Endothelial cell of umbilical vein (primary cell): ENCODE measurements around the gene DCLK2. TPM values are rescaled to one million over a fixed set of nuclear protein-coding genes. Genes with fewer than 3 reads are reported as not detected.

Experiments
- BruUV-seq: library from RNA; stranded (reverse); fragments of 400-500 nt; replicated peaks from 2 replicates; lab custom pipeline; 2021; lab: Mats Ljungman, UMichigan
- CTCF ChIA-PET: fragments of 300-600, 350-600 bp; sonication (Branson Sonifier 250); formaldehyde crosslinking; loops from one replicate; lab custom pipeline; 2021; ENCODE audit warnings: antibody characterized with exemption, inconsistent platforms; lab: Charles Lee
- POLR2A ChIA-PET: fragments of 300-600, 350-600 bp; sonication (Branson Sonifier 250); formaldehyde crosslinking; loops from one replicate; lab custom pipeline; 2021; ENCODE audit warnings: antibody characterized with exemption, inconsistent platforms; lab: Charles Lee
- DNase-seq: peaks from one replicate; pipeline ENCODE4 v3.0.0-alpha.2; 2011; ENCODE audit warnings: low read depth, low spot score
- FAIRE-seq: peaks from 2 replicates; lab custom pipeline; 2011; peaks lifted over from hg19 to GRCh38; lab: Jason Lieb, UNC
- H2AFZ ChIP-seq: 2 replicates; pipeline ENCODE4 v1.6.0; 2012; ENCODE audit warnings: low read depth, low read length, control low read depth, inconsistent platforms
- H3K27ac ChIP-seq: 2 replicates; pipeline ENCODE4 v1.5.1; 2011; ENCODE audit warnings: low read depth, mild to moderate bottlenecking, control low read depth, low read length, moderate library complexity; ENCODE audit not compliant: insufficient read depth
- H3K27me3 ChIP-seq, 2 experiments: 2 replicates each; pipeline versions ENCODE4 v1.6.0 to v1.6.1; 2011; ENCODE audit warnings: low read length in 2 of 2, mixed read lengths in 1 of 2; ENCODE audit not compliant: control insufficient read depth in 2 of 2, insufficient read depth in 2 of 2
- H3K36me3 ChIP-seq, 2 experiments: 2 replicates in 1 of 2; 3 replicates in 1 of 2; pipeline ENCODE4 v1.5.1; 2011; ENCODE audit warnings: low read length in 2 of 2, mild to moderate bottlenecking in 1 of 2, moderate library complexity in 1 of 2; ENCODE audit not compliant: control insufficient read depth in 2 of 2, insufficient read depth in 2 of 2; ENCODE audit errors: extremely low read depth in 1 of 2
- H3K4me1 ChIP-seq: 3 replicates; pipeline ENCODE4 v1.5.1; 2011; ENCODE audit warnings: mild to moderate bottlenecking, low read length; ENCODE audit not compliant: control insufficient read depth, insufficient read depth; ENCODE audit errors: extremely low read depth
- H3K4me2 ChIP-seq: 2 replicates; pipeline ENCODE4 v1.6.1; 2011; ENCODE audit warnings: low read length, control low read depth, mixed read lengths; ENCODE audit not compliant: insufficient read depth
- H3K4me3 ChIP-seq, 3 experiments: fragments of 200-600 bp in 1 of 3; sonication (generic), shearing (Covaris generic) in 1 of 3; replicated peaks in 1 of 3; 2 replicates each; pipeline ENCODE4 v1.5.1; 2011 to 2016; ENCODE audit warnings: control low read depth in 3 of 3, low read length in 3 of 3, mild to moderate bottlenecking in 2 of 3, inconsistent platforms in 1 of 3, low read depth in 1 of 3, moderate library complexity in 1 of 3; ENCODE audit not compliant: insufficient read depth in 1 of 3
- H3K79me2 ChIP-seq: 2 replicates; pipeline ENCODE4 v1.6.0; 2012; ENCODE audit warnings: low read length, inconsistent platforms; ENCODE audit not compliant: control insufficient read depth, insufficient read depth
- H3K9ac ChIP-seq: replicated peaks from 2 replicates; pipeline ENCODE3; 2011; ENCODE audit warnings: low read length, control low read depth; ENCODE audit not compliant: insufficient read depth; ENCODE audit errors: extremely low read depth
- H3K9me1 ChIP-seq: replicated peaks from 3 replicates; pipeline ENCODE4 v1.6.0; 2011; ENCODE audit warnings: mild to moderate bottlenecking, low read length; ENCODE audit not compliant: control insufficient read depth, insufficient read depth; ENCODE audit errors: extremely low read depth
- H3K9me3 ChIP-seq: replicated peaks from 2 replicates; pipeline ENCODE4 v1.5.1; 2012; ENCODE audit warnings: low read length, inconsistent platforms; ENCODE audit not compliant: control insufficient read depth, insufficient read depth
- H4K20me1 ChIP-seq: replicated peaks from 2 replicates; pipeline ENCODE3; 2011; ENCODE audit warnings: mild to moderate bottlenecking, low read length; ENCODE audit not compliant: control insufficient read depth, insufficient read depth; ENCODE audit errors: extremely low read depth
- CTCF ChIP-seq, 2 donors: IDR thresholded peaks; 1 replicate in 1 of 2; 2 replicates in 1 of 2; pipeline ENCODE4 v1.5.1; 2011; ENCODE audit warnings: low read length in 2 of 2, mild to moderate bottlenecking in 2 of 2, moderate library complexity in 2 of 2, control low read depth in 1 of 2, inconsistent platforms in 1 of 2, low read depth in 1 of 2; ENCODE audit not compliant: insufficient read depth in 1 of 2; ENCODE audit errors: extremely low read depth in 1 of 2
- EZH2 ChIP-seq: IDR thresholded peaks from 2 replicates; pipeline ENCODE4 v1.6.1; 2012; ENCODE audit warnings: borderline replicate concordance, low read depth, mild to moderate bottlenecking, moderate library complexity, low read length, inconsistent platforms; ENCODE audit not compliant: severe bottlenecking
- GATA2 ChIP-seq: IDR thresholded peaks from 2 replicates; pipeline ENCODE4 v1.7.0; 2011; ENCODE audit warnings: low read depth, mild to moderate bottlenecking, moderate library complexity, mixed read lengths, low read length; ENCODE audit not compliant: insufficient read length, insufficient read depth
- JUN ChIP-seq: IDR thresholded peaks from 2 replicates; pipeline ENCODE4 v1.6.1; 2011; ENCODE audit warnings: borderline replicate concordance, low read depth; ENCODE audit not compliant: insufficient read length, insufficient read depth
- POLR2A ChIP-seq: IDR thresholded peaks from 2 replicates; pipeline ENCODE4 v1.6.1; 2012; ENCODE audit warnings: low read depth, mild to moderate bottlenecking, control low read depth, low read length
- dilution Hi-C: fragments of 300-500 bp; cut with MboI; formaldehyde crosslinking; loops from one replicate; pipeline ENCODE4 v1.15.0; 2019; ENCODE audit warnings: low sequenced_read_pairs; ENCODE audit not compliant: extremely low pct_ligation_motif_present
- intact Hi-C: fragments of 100-400 bp; cut with micrococcal nuclease; formaldehyde crosslinking; loops from one replicate; pipeline ENCODE4 v1.10.0; 2022
- polyA plus RNA-seq, 4 experiments: library from polyadenylated mRNA; depleted of rRNA in 3 of 4; stranded (reverse) in 3 of 4; unstranded in 1 of 4; fragments of >200 nt; gene quantifications; 2 replicates each; pipeline versions ENCODE4 v1.2.1 to v1.2.3, GENCODE V29; 2011 to 2012; ENCODE audit warnings: missing spikeins in 1 of 4
- total RNA-seq: library from RNA; stranded (reverse); gene quantifications from 2 replicates; pipeline ENCODE4 v1.2.3, GENCODE V29; 2021

DCLK2 gene
- total and polyA plus RNA-seq, 2 donors (not counting 3 experiments of a cell fraction or from before 2014, with no cell fraction given): 1.7 to 4.7 TPM

GRCh38 chr4:150216726-150217125, 138.5 kb downstream of the DCLK2 start:
- dilution Hi-C loops: no loop called here
- no peak overlapping the region for H3K4me2 ChIP-seq
- CTCF ChIA-PET: interaction anchor here (0.7 to 3.1 kb wide), 18 partner anchors 8 to 651 kb away, joined by 3 to 23 read pairs (median 5); no protein-coding TSS in a partner anchor

More at GRCh38 chr4:150216726-150217125, 138.5 kb downstream of the DCLK2 start:
- Histone ChIP-seq H3K27ac (no peak overlapping the region), H3K36me3 (no peaks in the 10 kb centered on the region), H3K4me3 (no peak overlapping the region), H3K27me3 (no peaks in the 10 kb centered on the region), H3K9me1 (no peaks in the 10 kb centered on the region), H4K20me1 (no peaks in the 10 kb centered on the region), H3K9me3 (no peaks in the 10 kb centered on the region), H3K9ac (no peak overlapping the region), H3K4me1 (no peaks in the 10 kb centered on the region), H3K79me2 (no peaks in the 10 kb centered on the region), H2AFZ (no peak overlapping the region)
- no TSS peak for BruUV-seq
- intact Hi-C loops: no loop called here
- no peak for TF ChIP-seq JUN
- no peak for TF ChIP-seq EZH2
- no peak for TF ChIP-seq POLR2A
- no peak for TF ChIP-seq GATA2
- TF ChIP-seq CTCF (IDR thresholded peaks at IDR 0.05; ENCODE audit: extremely low read depth in 1 of 2, insufficient read depth in 1 of 2, low read depth in 1 of 2, low read length in 2 of 2): no peak
- DNase-seq (no peak), FAIRE-seq (no peak)
- POLR2A ChIA-PET: no interaction called here
